Cardiac fibroblast (primary cell): ENCODE measurements around the gene KRABD2.
A peak's percentile ranks its signal among the peaks of the same experiment; 100 is the strongest.

ENCODE experiments used
- DNase-seq, 2 donors: peaks; one replicate each; pipeline versions ENCODE4 v3.0.0 to v3.0.0-alpha.2; 2010; ENCODE audit warnings: low read depth in 2 of 2
- H3K4me3 ChIP-seq, 2 donors: replicated peaks in 1 of 2; 1 replicate in 1 of 2; 2 replicates in 1 of 2; pipeline ENCODE4 v1.5.1; 2011; ENCODE audit warnings: low read depth in 2 of 2, low read length in 2 of 2, mild to moderate bottlenecking in 2 of 2, moderate library complexity in 1 of 2
- TF ChIP-seq, protein P1 (sequence below): IDR thresholded peaks from one replicate; pipeline ENCODE4 v1.5.1; 2011; ENCODE audit warnings: low read depth, mild to moderate bottlenecking, low read length, inconsistent platforms

The KRABD2 gene

DNA sequence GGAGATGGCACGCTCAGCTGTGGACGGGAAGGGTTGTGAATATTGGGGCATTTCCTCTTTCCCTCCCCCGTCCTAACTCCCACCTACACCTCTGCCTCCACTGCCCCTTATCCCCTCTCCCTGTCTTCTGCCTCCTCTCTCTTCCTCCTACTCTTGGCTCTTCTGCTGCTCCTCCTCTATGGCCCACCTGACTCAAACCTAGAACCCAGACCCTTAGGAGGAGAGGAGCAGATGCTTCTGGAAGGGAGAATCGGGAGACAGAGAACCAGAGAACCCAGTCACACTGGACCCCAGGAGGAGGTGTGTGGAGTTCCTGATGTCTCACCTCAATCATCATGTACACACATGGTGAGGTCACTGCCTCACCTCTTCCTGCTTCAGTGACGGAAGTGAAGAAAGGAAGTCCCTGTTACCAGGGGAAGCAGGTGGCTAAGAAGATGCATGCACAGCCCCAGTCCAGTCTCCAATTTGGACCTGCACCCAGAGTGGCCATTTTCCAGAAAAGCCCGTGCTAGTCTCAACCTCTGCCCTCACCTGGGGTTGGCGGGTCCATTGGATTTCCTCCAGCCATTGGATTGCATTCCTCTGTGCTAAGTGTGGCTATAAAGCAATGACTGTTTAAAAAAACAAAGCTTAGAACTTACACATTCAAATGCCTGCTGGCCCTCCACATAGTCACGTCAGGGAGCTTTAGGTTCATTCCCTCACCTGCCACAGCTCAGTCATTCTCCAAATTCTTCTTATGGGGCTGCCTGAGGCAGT lies 17.1 kb upstream of the KRABD2 start:
- DNase-seq: peak in 1 of 2 donors; percentile 27

DNA sequence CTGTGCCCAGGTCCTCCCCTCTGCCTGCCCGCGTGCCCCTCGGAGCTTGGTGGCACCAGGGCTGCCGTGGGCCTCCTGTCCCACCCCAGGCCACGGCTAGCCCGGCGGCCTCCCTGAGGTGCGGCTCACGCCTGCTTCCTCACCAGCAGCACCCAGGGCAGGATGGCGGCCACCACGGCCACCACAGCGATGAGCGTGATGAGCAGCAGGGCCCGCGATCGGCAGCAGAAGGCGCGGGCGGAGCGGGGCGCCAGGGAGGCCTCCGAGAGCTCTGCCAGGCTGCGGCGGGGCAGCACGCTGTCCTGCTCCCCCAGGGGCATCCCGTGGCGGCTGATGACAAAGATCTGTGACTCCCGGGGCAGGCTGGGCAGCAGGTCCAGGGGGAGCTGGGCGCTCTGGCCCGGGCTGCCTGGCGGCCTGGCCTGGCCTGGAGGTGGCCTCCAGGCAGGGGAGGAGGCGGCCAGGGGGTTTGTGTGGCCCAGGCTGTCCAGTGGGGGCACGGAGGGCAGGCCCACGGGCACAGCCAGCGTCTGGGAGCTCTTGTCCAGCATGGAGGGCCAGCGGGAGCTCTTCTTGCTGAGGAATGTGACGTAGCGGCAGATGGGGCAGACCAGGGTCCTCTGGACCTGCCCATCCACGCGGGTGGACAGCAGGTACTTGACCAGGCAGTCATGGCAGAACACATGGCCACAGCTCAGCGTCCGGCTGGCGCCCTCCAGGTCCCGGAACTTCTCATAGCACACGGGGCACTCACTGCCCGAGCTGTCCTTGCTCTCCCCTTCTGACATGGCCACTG lies 16.4 kb upstream of the KRABD2 start:
- TF ChIP-seq, protein P1, sequence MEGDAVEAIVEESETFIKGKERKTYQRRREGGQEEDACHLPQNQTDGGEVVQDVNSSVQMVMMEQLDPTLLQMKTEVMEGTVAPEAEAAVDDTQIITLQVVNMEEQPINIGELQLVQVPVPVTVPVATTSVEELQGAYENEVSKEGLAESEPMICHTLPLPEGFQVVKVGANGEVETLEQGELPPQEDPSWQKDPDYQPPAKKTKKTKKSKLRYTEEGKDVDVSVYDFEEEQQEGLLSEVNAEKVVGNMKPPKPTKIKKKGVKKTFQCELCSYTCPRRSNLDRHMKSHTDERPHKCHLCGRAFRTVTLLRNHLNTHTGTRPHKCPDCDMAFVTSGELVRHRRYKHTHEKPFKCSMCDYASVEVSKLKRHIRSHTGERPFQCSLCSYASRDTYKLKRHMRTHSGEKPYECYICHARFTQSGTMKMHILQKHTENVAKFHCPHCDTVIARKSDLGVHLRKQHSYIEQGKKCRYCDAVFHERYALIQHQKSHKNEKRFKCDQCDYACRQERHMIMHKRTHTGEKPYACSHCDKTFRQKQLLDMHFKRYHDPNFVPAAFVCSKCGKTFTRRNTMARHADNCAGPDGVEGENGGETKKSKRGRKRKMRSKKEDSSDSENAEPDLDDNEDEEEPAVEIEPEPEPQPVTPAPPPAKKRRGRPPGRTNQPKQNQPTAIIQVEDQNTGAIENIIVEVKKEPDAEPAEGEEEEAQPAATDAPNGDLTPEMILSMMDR: no peak
- no peak overlapping the region for H3K4me3 ChIP-seq
- no peak for DNase-seq

More for the DNA sequence above, 17.1 kb upstream of the KRABD2 start:
- TF ChIP-seq, protein P1: no peak
- no peak overlapping the region for H3K4me3 ChIP-seq

DNA sequence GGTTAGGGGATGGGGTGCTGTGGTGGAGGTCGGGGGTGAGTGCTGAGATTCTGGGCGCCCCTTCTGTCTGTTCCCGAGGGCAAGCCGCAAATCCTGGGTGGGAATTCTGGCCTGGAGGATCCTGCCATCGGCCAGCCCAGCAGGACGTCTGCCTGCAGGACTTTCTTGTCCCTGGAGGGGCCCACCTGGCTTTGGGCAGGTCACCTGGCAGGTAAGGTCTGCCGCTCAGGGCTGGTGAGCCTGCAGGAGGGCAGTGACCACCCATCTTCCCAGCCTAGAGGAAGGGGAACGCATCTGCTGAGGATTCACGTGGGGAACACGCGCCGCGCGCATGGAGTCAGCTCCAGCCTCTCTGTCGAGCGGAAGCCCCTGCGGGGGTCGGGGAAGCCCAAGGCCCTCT lies 15.8 kb upstream of the KRABD2 start:
- TF ChIP-seq, protein P1: no peak
- no peak for DNase-seq
- no peak overlapping the region for H3K4me3 ChIP-seq

- TF ChIP-seq, protein P1: no peak
- no peak overlapping the region for H3K4me3 ChIP-seq
- DNase-seq: peak; percentile 29 to 39
These were observed 15.2 kb upstream of the KRABD2 start for GRCh38 chr17:8391711-8392110.

GRCh38 chr17:8387914-8388651 lies 11.6 kb upstream of the KRABD2 start:
- DNase-seq: no peak
- TF ChIP-seq, protein P1: no peak
- no peak overlapping the region for H3K4me3 ChIP-seq

DNA sequence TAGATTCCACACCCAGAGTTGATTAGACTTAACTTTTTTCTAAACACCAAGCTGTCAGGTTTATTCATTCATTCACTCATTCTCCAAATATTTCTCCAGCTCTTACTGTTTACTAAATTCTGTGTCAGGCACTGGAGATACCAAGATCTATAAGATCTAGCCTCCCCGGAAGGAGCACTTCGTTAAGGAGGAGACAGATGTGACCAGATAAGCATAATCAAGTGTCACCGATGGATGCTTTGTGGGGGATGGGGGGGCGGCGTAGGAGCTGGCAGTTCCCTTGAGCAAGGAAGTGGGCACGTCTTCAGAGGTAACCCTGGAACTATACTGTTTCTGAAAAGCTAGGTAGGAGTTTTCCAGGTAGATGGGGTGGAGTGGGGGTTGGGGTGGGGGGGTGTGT lies 10.3 kb upstream of the KRABD2 start:
- TF ChIP-seq, protein P1: no peak
- DNase-seq: no peak
- H3K4me3 ChIP-seq: no peak overlapping the region
